Frontal cortex (tissue), 4 donors: ENCODE data around the gene CYP2C18. TPM values are rescaled to one million over a fixed set of nuclear protein-coding genes. Genes with fewer than 3 reads are reported as not detected.
"Not testable (repeated sequence)": the region's sequence is repeated elsewhere in the genome, so short reads cannot be mapped to it uniquely, and the experiment has no call there.

ENCODE experiments used
- DNase-seq, 2 donors: peaks; one replicate each; pipeline ENCODE4 v3.0.0; 2012; ENCODE audit warnings: low spot score in 2 of 2
- FAIRE-seq: peaks from 2 replicates; lab custom pipeline; 2012; peaks lifted over from hg19 to GRCh38; lab: Jason Lieb, UNC
- total RNA-seq: library from RNA; depleted of rRNA; stranded (reverse); fragments of >200 nt; gene quantifications from one replicate; pipeline ENCODE4 v1.2.3, GENCODE V29; 2014
- donor health status: control.
- donor health status: control.
- donor health status: control.

Gene CYP2C18
- total RNA-seq = under 0.01 TPM

GRCh38 chr10:94683214-94684054, at the start of gene CYP2C18:
CYP2C18 (plus strand) TSS chr10:94683729; CDS start chr10:94683820, 91 bp downstream.
- FAIRE-seq = no peak

DNA sequence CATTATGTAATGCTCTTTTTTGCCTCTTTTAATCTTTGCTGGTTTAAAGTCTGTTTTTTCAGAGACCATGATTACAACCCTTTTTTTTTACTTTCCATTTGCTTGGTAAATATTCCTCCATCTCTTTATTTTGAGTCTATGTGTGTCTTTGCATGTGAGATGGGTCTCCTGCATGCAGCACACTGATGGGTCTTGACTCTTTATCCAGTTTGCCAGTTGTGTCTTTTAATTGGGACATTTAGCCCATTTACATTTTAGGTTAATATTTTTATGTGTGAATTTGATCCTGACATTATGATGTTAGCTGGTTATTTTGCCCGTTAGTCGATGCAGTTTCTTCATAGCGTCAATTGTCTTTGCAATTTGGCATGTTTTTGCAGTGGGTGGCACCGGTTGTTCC, 45.4 kb upstream of the CYP2C18 start:
- DNase-seq, FAIRE-seq: not testable (repeated sequence)

More at GRCh38 chr10:94683214-94684054, at the start of gene CYP2C18:
- DNase-seq = no peak

GRCh38 chr10:94639902-94640301, 43.6 kb upstream of the CYP2C18 start:
- no peak for DNase-seq
- no peak for FAIRE-seq

DNA sequence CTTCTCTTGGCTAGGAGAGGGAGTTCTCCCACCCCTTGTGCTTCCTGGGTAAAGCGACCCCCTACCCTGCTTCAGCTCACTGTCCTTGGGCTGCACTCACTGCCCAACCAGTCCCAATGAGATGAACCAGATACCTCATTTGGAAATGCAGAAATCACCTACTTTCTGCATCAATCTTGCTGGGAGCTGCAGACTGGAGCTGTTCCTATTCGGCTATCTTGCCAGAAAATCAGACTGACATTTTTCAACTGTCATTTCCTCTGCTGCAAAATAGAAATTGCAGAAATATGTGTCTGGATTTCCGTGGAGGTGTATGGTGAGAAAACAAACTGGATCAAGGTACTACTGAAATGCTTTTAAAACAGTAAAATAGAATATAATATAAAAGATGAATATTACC, 43.0 kb upstream of the CYP2C18 start:
- no peak for DNase-seq
- no peak for FAIRE-seq

GRCh38 chr10:94641480-94641879, 42.0 kb upstream of the CYP2C18 start:
- FAIRE-seq = no peak
- DNase-seq = no peak

DNA sequence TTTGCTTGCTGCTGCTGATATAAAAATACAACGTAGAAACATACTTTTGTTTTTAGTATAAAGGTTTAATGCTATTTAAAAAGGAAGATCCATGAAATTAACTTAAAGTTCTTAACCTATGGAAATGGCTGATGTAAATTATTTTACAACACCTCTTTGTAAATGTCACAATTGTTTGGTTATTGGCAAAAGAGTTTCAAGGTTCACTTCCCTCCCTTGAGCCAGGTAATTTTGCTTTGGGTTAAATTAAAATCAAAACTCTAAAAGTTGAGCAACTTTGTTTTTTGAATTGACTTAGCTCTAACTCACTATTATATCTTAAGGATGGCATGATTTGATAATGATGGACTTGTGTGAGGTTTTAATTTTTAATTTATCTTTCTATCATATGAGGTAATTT, 39.2 kb upstream of the CYP2C18 start:
- no peak for FAIRE-seq
- DNase-seq = no peak

DNA sequence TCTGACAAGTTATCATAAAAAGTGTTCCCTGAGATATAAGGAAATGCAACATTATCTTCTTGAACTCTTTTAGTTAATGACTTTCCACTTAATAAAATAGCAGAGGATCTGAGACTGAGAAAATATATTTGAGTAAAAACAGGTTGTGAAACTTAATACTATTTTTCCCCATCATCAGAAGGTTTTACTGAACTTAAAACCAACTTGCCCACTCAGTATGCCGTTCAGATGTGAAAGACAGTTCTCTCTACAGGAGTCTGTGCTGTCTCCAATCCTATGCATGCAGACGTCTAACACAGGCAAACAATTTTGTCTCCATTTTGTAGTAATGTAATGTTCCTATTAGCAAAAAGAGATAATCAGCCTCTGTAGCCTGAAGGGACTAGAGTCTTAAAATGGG, 38.2 kb upstream of the CYP2C18 start:
- DNase-seq (no peak), FAIRE-seq (no peak)

DNA sequence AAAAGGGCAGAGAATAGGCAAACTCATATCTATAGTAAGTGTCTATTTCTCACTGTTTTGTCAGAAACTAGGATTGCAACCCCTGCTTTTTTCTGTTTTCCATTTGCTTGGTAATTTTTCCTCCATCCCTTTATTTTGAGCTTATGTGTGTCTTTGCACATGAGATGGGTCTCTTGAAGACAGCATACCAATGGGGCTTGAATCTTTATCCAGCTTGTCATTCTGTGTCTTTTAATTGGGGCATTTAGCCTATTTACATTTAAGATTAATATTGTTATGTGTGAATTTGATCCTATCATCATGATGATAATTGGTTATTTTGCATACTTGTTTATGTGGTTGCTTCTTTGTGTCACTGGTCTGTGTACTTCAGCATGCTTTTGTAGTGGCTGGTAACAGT, 28.3 kb upstream of the CYP2C18 start:
- FAIRE-seq, DNase-seq: not testable (repeated sequence)

DNA sequence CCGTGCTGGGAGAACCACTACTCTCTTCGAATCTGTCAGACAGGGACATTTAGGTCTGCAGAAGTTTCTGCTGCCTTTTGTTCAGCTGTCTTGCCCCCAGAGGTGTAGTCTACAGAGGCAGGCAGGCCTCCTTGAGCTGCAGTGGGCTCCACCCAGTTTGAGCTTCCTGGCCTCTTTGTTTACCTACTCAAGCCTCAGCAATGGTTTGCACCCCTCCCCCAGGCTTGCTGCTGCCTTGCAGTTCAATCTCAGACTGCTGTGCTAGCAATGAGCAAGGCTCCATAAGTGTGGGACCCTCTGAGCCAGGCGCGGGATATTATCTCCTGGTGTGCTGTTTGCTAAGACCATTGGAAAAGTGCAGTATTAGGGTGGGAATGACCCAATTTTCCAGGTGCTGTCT, 20.5 kb upstream of the CYP2C18 start:
- not testable (repeated sequence) for DNase-seq, FAIRE-seq

DNA sequence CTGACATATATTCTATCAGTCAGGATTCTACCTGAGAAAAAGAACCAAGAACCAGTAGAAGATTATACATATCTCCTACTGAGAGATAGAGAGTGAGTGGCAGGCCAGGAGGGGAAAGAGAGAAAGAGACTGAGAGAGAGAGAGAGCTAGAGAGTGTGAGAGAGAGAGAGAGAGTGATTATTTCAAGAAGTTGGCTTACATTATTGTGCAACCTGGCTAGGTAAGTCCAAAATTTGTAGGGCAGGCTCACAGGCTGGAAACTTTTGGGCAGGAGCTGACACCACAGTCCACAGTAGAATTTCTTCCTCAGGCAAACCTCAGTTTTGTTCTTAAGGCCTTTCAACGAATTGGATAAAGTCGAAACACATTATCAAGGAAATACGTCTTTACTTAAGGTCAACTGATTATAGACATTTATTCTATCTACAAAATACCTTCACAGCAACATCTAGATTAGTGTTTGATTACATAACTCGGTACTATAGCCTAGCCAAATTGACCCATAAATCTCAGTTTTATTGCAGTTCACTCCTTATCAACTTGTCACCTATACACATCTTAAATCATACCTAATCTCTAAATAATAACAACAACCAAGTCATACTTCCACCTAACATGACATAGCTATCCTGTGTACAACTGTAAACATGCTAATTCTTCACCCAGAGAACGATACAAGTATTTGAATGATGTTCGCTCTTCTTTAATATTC, 17.0 kb upstream of the CYP2C18 start:
- FAIRE-seq (no peak), DNase-seq (no peak)

- no peak for DNase-seq
- FAIRE-seq = no peak
These were observed 9.8 kb upstream of the CYP2C18 start for GRCh38 chr10:94673614-94674321.

- FAIRE-seq (no peak), DNase-seq (no peak)
These were observed 7.0 kb upstream of the CYP2C18 start for GRCh38 chr10:94676496-94676895.

- FAIRE-seq (no peak), DNase-seq (no peak)
These were observed 5.8 kb upstream of the CYP2C18 start for GRCh38 chr10:94677691-94678090.

- DNase-seq = no peak
These were observed 5.1 kb upstream of the CYP2C18 start for GRCh38 chr10:94678475-94678874.

DNA sequence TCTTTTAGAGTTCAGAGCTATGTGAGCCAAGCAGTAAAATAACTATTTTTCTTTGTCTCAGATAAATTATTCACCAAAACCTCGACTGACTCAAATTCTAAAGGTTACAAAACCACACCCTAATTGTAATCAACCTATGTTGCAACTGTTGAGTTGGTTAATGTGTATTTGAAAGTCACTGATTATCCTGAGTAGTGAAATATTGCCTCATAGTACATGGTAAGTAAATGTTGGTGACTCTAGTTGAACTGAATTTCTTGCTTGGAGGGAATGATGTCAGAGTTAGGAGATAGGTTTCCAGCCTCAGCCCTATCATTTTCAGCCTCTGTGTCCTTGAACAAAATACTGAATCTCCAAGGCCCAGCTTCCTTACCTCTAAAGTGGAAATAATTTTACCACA, 3.0 kb upstream of the CYP2C18 start:
- no peak for DNase-seq

More at GRCh38 chr10:94678475-94678874, 5.1 kb upstream of the CYP2C18 start:
- FAIRE-seq = no peak

GRCh38 chr10:94682636-94683035, 893 bp upstream of the CYP2C18 start:
- DNase-seq = not testable (repeated sequence)

More for the DNA sequence above, 3.0 kb upstream of the CYP2C18 start:
- FAIRE-seq = no peak

GRCh38 chr10:94687625-94688248, 4.2 kb downstream of the CYP2C18 start:
- FAIRE-seq = no peak
- no peak for DNase-seq

More at GRCh38 chr10:94682636-94683035, 893 bp upstream of the CYP2C18 start:
- not testable (repeated sequence) for FAIRE-seq

GRCh38 chr10:94706089-94706488, 22.6 kb downstream of the CYP2C18 start:
- DNase-seq = no peak
- no peak for FAIRE-seq

DNA sequence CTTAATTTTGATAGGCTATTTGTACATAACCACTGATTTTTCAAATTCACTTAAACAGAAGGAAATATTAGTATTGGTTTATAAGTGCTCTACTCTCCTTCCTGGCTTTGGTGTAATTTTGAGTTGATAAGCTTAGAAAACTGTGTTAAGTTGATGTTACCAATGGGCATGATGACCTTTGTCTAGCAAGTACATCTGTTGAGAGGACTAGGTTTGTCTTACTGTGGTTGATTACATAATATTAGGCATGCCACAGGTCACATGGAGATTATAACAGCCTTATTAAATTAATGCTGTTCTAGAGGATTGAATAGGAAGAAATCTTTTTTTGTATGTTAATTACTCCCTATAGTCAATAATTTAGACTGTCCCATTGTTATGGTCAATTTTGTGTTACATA, 27.0 kb downstream of the CYP2C18 start:
- FAIRE-seq (no peak), DNase-seq (no peak)

DNA sequence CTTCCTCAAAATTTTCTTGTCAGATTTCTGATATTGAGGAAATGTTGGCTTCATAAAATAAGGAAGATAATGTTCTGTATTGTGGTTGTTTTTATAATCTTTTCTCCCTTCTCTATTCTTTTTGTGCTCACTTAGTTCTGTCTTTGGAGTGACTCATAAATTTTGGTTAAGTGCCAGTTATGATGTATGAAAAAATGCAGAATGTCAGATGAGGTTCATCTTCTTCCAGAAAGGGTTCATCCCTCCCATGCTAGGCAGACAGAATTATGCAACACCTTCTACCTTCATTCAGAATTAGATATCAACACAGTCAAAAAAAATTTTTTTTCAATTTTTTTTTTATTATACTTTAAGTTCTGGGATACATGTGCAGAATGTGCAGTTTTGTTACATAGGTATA, 42.3 kb downstream of the CYP2C18 start:
- FAIRE-seq (no peak), DNase-seq (no peak)
